ENCODE results near the gene VSIG8. TPM values are rescaled to one million over a fixed set of nuclear protein-coding genes. Genes with fewer than 3 reads are reported as not detected.

Gene VSIG8
- total and polyA plus RNA-seq, 2 donors (not counting 3 experiments of a cell fraction or from before 2014, with no cell fraction given) = not detected

GRCh38 chr1:159856576-159856975, 5.9 kb downstream of the VSIG8 start:
- no peak overlapping the region for H2AFZ ChIP-seq (ENCODE audit: low read depth, low read length)
- no peak overlapping the region for H3K9ac ChIP-seq (replicated peaks; ENCODE audit: extremely low read depth, insufficient read depth, low read length)
- peaks cover 12% of the 10 kb centered on the region for H3K4me1 ChIP-seq (ENCODE audit: control insufficient read depth, extremely low read depth, insufficient read depth, low read length)
- FAIRE-seq (no peak), DNase-seq (ENCODE audit: low read depth, low spot score) (no peak)
- no peaks in the 10 kb centered on the region for H3K9me1 ChIP-seq (replicated peaks; ENCODE audit: control insufficient read depth, extremely low read depth, insufficient read depth, low read length)
- H3K27me3 ChIP-seq (ENCODE audit: control insufficient read depth in 2 of 2, insufficient read depth in 2 of 2, low read length in 2 of 2) = no peaks in the 10 kb centered on the region
- dilution Hi-C loops (cut with MboI; ENCODE audit: extremely low pct_ligation_motif_present, low sequenced_read_pairs) (no loop called here), intact Hi-C loops (cut with micrococcal nuclease) (no loop called here)
- no peak overlapping the region for H3K27ac ChIP-seq (ENCODE audit: insufficient read depth, low read depth, low read length)
- H3K9me3 ChIP-seq (replicated peaks; ENCODE audit: control insufficient read depth, insufficient read depth, low read length) = no peaks in the 10 kb centered on the region
- H3K4me2 ChIP-seq (ENCODE audit: insufficient read depth, low read length) = no peak overlapping the region
- no TSS peak for BruUV-seq (replicated peaks)
- POLR2A ChIA-PET = no interaction called here
- no peak overlapping the region for H3K4me3 ChIP-seq (replicated peaks in 1 of 3; ENCODE audit: insufficient read depth in 1 of 3, low read depth in 1 of 3, low read length in 3 of 3)
- no peaks in the 10 kb centered on the region for H3K36me3 ChIP-seq (ENCODE audit: control insufficient read depth in 2 of 2, extremely low read depth in 1 of 2, insufficient read depth in 2 of 2, low read length in 2 of 2)
- TF ChIP-seq EZH2 (IDR thresholded peaks at IDR 0.05; ENCODE audit: borderline replicate concordance, low read depth, low read length, severe bottlenecking) (no peak), MYC (IDR thresholded peaks at IDR 0.05; ENCODE audit: low read depth, low read length) (no peak)
- H3K79me2 ChIP-seq (ENCODE audit: control insufficient read depth, insufficient read depth, low read length) = no peaks in the 10 kb centered on the region
- CTCF ChIA-PET = interaction anchor here (0.9 kb wide), 1 partner anchor 363 kb away, joined by 3 read pairs; no protein-coding TSS in a partner anchor
- no peaks in the 10 kb centered on the region for H4K20me1 ChIP-seq (replicated peaks; ENCODE audit: control insufficient read depth, extremely low read depth, insufficient read depth, low read length)

GRCh38 chr1:159855709-159856108, 6.7 kb downstream of the VSIG8 start:
- no peaks in the 10 kb centered on the region for H3K36me3 ChIP-seq (ENCODE audit: control insufficient read depth in 2 of 2, extremely low read depth in 1 of 2, insufficient read depth in 2 of 2, low read length in 2 of 2)
- FAIRE-seq (no peak), DNase-seq (ENCODE audit: low read depth, low spot score) (no peak)
- BruUV-seq (replicated peaks) = no TSS peak
- no peak overlapping the region for H3K4me2 ChIP-seq (ENCODE audit: insufficient read depth, low read length)
- no peaks in the 10 kb centered on the region for H3K9me1 ChIP-seq (replicated peaks; ENCODE audit: control insufficient read depth, extremely low read depth, insufficient read depth, low read length)
- no peak overlapping the region for H2AFZ ChIP-seq (ENCODE audit: low read depth, low read length)
- dilution Hi-C loops (cut with MboI; ENCODE audit: extremely low pct_ligation_motif_present, low sequenced_read_pairs) = no loop called here
- H4K20me1 ChIP-seq (replicated peaks; ENCODE audit: control insufficient read depth, extremely low read depth, insufficient read depth, low read length) = no peaks in the 10 kb centered on the region
- H3K4me3 ChIP-seq (replicated peaks in 1 of 3; ENCODE audit: insufficient read depth in 1 of 3, low read depth in 1 of 3, low read length in 3 of 3) = no peak overlapping the region
- no peak overlapping the region for H3K27ac ChIP-seq (ENCODE audit: insufficient read depth, low read depth, low read length)
- no peak overlapping the region for H3K9ac ChIP-seq (replicated peaks; ENCODE audit: extremely low read depth, insufficient read depth, low read length)
- POLR2A ChIA-PET = no interaction called here
- H3K27me3 ChIP-seq (ENCODE audit: control insufficient read depth in 2 of 2, insufficient read depth in 2 of 2, low read length in 2 of 2) = no peaks in the 10 kb centered on the region
- no peaks in the 10 kb centered on the region for H3K79me2 ChIP-seq (ENCODE audit: control insufficient read depth, insufficient read depth, low read length)
- intact Hi-C loops (cut with micrococcal nuclease) = loop anchor here (2.0 kb wide), 1 partner anchor 27 kb away; no protein-coding TSS in a partner anchor
- H3K9me3 ChIP-seq (replicated peaks; ENCODE audit: control insufficient read depth, insufficient read depth, low read length) = no peaks in the 10 kb centered on the region
- no peak for TF ChIP-seq POLR2A (IDR thresholded peaks at IDR 0.05; ENCODE audit: low read depth, low read length)
- TF ChIP-seq FOS (IDR thresholded peaks at IDR 0.05; ENCODE audit: borderline replicate concordance, insufficient read depth, low read length) = no peak
- TF ChIP-seq JUN (IDR thresholded peaks at IDR 0.05; ENCODE audit: borderline replicate concordance, insufficient read depth, insufficient read length, low read depth) = no peak
- no peak for TF ChIP-seq MAX (IDR thresholded peaks at IDR 0.05; ENCODE audit: insufficient read depth, insufficient read length)
- no peak for TF ChIP-seq GATA2 (IDR thresholded peaks at IDR 0.05; ENCODE audit: insufficient read depth, insufficient read length, low read depth, low read length)
- TF ChIP-seq MYC (IDR thresholded peaks at IDR 0.05; ENCODE audit: low read depth, low read length) = no peak
- no peak for TF ChIP-seq POLR2AphosphoS5 (IDR thresholded peaks at IDR 0.05; ENCODE audit: insufficient read depth, low read depth, low read length)
- TF ChIP-seq EZH2 (IDR thresholded peaks at IDR 0.05; ENCODE audit: borderline replicate concordance, low read depth, low read length, severe bottlenecking) = no peak
- no peak for TF ChIP-seq CTCF (IDR thresholded peaks at IDR 0.05; ENCODE audit: extremely low read depth in 1 of 2, insufficient read depth in 1 of 2, low read depth in 1 of 2, low read length in 2 of 2)
- CTCF ChIA-PET = interaction anchor here (0.7 to 1.0 kb wide), 2 partner anchors 35 to 57 kb away, joined by 3 read pairs; no protein-coding TSS in a partner anchor
- H3K4me1 ChIP-seq (ENCODE audit: control insufficient read depth, extremely low read depth, insufficient read depth, low read length) = peaks cover 12% of the 10 kb centered on the region
